ENCODE data around the gene PTGS1. TPM values are rescaled to one million over a fixed set of nuclear protein-coding genes. Genes with fewer than 3 reads are reported as not detected.

PTGS1 gene
- total RNA-seq, 4 donors from 2014 or later: 16.0 to 36.8 (median 20.1) TPM

- ATAC-seq (ENCODE audit: low FRiP score): no peak
- no peak for DNase-seq (ENCODE audit: low spot score)
- no peak for TF ChIP-seq CTCF (IDR thresholded peaks at IDR 0.05)
These were observed 38.7 kb upstream of the PTGS1 start for GRCh38 chr9:122332083-122332482.

- TF ChIP-seq CTCF (IDR thresholded peaks at IDR 0.05): no peak
- ATAC-seq (ENCODE audit: low FRiP score): no peak
- no peak for DNase-seq (ENCODE audit: low spot score)
These were observed 38.2 kb upstream of the PTGS1 start for GRCh38 chr9:122332644-122333043.

GRCh38 chr9:122333169-122333808 is 37.5 kb upstream of the PTGS1 start:
- DNase-seq (ENCODE audit: low spot score) (no peak), ATAC-seq (ENCODE audit: low FRiP score) (no peak)
- TF ChIP-seq CTCF (IDR thresholded peaks at IDR 0.05): no peak

GRCh38 chr9:122334916-122335315 is 35.9 kb upstream of the PTGS1 start:
- ATAC-seq (ENCODE audit: low FRiP score): no peak
- no peak for DNase-seq (ENCODE audit: low spot score)
- TF ChIP-seq CTCF (IDR thresholded peaks at IDR 0.05): no peak

- ATAC-seq (ENCODE audit: low FRiP score) (no peak), DNase-seq (ENCODE audit: low spot score) (no peak)
- no peak for TF ChIP-seq CTCF (IDR thresholded peaks at IDR 0.05)
These were observed 34.6 kb upstream of the PTGS1 start for GRCh38 chr9:122336189-122336588.

GRCh38 chr9:122336866-122337555 is 33.8 kb upstream of the PTGS1 start:
- DNase-seq (ENCODE audit: low spot score): no peak
- TF ChIP-seq CTCF (IDR thresholded peaks at IDR 0.05): no peak
- no peak for ATAC-seq (ENCODE audit: low FRiP score)

- ATAC-seq (ENCODE audit: low FRiP score) (no peak), DNase-seq (ENCODE audit: low spot score) (no peak)
- no peak for TF ChIP-seq CTCF (IDR thresholded peaks at IDR 0.05)
These were observed 33.3 kb upstream of the PTGS1 start for GRCh38 chr9:122337556-122337929.
